SU-DHL-6 (cell line): ENCODE data around the gene RNF152.

Experiments used
- CTCF ChIP-seq: fragments of 200-600 bp; sonication (generic); IDR thresholded peaks from one replicate; pipeline ENCODE4 v1.5.1; 2017; ENCODE audit warnings: antibody characterized with exemption, mild to moderate bottlenecking, low read length, moderate library complexity; ENCODE audit not compliant: insufficient read depth, poor library complexity, severe bottlenecking
- EZH2phosphoT487 ChIP-seq: fragments of 200-600 bp; sonication (generic), shearing (Covaris generic); conservative IDR thresholded peaks from 2 replicates; pipeline ENCODE4 v1.6.1; 2018; ENCODE audit warnings: mild to moderate bottlenecking, antibody characterized with exemption, low read length, moderate library complexity, mixed read lengths

DNA sequence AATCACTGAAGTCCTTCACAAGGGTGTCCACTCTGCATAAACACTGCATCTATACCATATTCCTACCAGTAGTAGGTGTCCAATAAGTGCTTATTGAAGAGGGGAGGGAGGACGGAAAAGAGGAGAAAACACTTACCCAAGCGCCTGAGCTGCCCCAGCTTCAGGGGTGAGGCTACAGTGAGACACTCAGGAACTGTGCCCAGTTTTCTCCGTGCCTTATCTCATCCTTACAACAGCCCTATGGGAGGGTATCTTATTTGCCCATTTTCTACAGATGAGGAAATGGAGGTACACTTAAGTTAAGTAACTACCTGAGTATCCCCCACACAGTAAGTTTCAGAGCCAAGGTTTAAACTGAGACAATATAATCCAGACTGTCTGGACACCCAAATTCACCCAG lies 41.5 kb downstream of the RNF152 start:
- TF ChIP-seq CTCF (no peak), EZH2phosphoT487 (no peak)
